PC-3 (cell line): ENCODE results near the gene SPIN2B. TPM values are rescaled to one million over a fixed set of nuclear protein-coding genes. Genes with fewer than 3 reads are reported as not detected.
"Not testable (repeated sequence)": the region's sequence is repeated elsewhere in the genome, so short reads cannot be mapped to it uniquely, and the experiment has no call there.

Experiments
- ATAC-seq: fragments of 200-7000 bp; cut with Tn5 transposase; 2 replicates; pipeline ENCODE4 v1.9.1; 2020; ENCODE audit warnings: mild to moderate bottlenecking, moderate library complexity
- BruUV-seq: library from RNA; stranded (reverse); fragments of 400-500 nt; replicated peaks from 2 replicates; lab custom pipeline; 2021; lab: Mats Ljungman, UMichigan
- CTCF ChIA-PET: fragments of 300-600 bp; sonication (Branson Sonifier 250); formaldehyde crosslinking; loops from one replicate; lab custom pipeline; 2022; ENCODE audit warnings: antibody characterized with exemption; lab: Charles Lee
- POLR2A ChIA-PET: fragments of 300-600 bp; sonication (Branson Sonifier 250); formaldehyde crosslinking; loops from one replicate; lab custom pipeline; 2022; ENCODE audit warnings: antibody characterized with exemption; ENCODE audit not compliant: unreplicated experiment; lab: Charles Lee
- DNase-seq: peaks from one replicate; pipeline ENCODE4 v3.0.0-alpha.2; 2015
- H2AFZ ChIP-seq: fragments of 300-600 bp; sonication (generic); 2 replicates; pipeline ENCODE4 v1.6.0; 2016; ENCODE audit warnings: antibody characterized with exemption, low read length
- H3F3A ChIP-seq: fragments of 300-600 bp; sonication (generic); one replicate; pipeline ENCODE4 v1.6.0; 2017; ENCODE audit warnings: antibody characterized with exemption, low read length, control low read depth, mild to moderate bottlenecking; ENCODE audit not compliant: unreplicated experiment
- H3K27ac ChIP-seq: fragments of 300-600 bp; sonication (generic); 2 replicates; pipeline ENCODE4 v1.5.1; 2016; ENCODE audit warnings: mild to moderate bottlenecking, low read length
- H3K27me3 ChIP-seq: fragments of 300-600 bp; sonication (generic); 2 replicates; pipeline ENCODE4 v1.6.1; 2016; ENCODE audit warnings: low read length, mixed read lengths
- H3K36me3 ChIP-seq: fragments of 300-600 bp; sonication (generic); 2 replicates; pipeline ENCODE4 v1.6.1; 2016; ENCODE audit warnings: low read depth, mixed run types, low read length, mixed read lengths
- H3K4me1 ChIP-seq: fragments of 300-600 bp; sonication (generic); 2 replicates; pipeline ENCODE4 v1.5.1; 2016; ENCODE audit warnings: low read length; ENCODE audit not compliant: insufficient read depth
- H3K4me2 ChIP-seq: fragments of 300-600 bp; sonication (generic); 2 replicates; pipeline ENCODE4 v1.6.0; 2016; ENCODE audit warnings: low read length
- H3K4me3 ChIP-seq: fragments of 300-600 bp; sonication (generic); 2 replicates; pipeline ENCODE4 v1.5.1; 2016; ENCODE audit warnings: mild to moderate bottlenecking, low read length, mixed read lengths
- H3K79me2 ChIP-seq: fragments of 300-600 bp; sonication (generic); 2 replicates; pipeline ENCODE4 v1.6.1; 2017; ENCODE audit warnings: low read length, mixed read lengths
- H3K9ac ChIP-seq: fragments of 300-600 bp; sonication (generic); 2 replicates; pipeline ENCODE4 v1.6.0; 2016; ENCODE audit warnings: mild to moderate bottlenecking, low read length
- H3K9me2 ChIP-seq: fragments of 300-600 bp; sonication (generic); replicated peaks from 2 replicates; pipeline ENCODE4 v1.6.1; 2016; ENCODE audit warnings: mixed run types, low read length, mixed read lengths
- H3K9me3 ChIP-seq: fragments of 300-600 bp; sonication (generic); 2 replicates; pipeline ENCODE4 v1.6.1; 2016; ENCODE audit warnings: low read length, mixed read lengths
- H4K20me1 ChIP-seq: fragments of 300-600 bp; sonication (generic); 2 replicates; pipeline ENCODE4 v1.6.1; 2016; ENCODE audit warnings: low read length, mixed read lengths
- CTCF ChIP-seq: fragments of 300-600 bp; sonication (generic); conservative IDR thresholded peaks from 2 replicates; pipeline ENCODE4 v1.5.1; 2017; ENCODE audit warnings: antibody characterized with exemption, low read depth, mild to moderate bottlenecking, low read length
- EZH2 ChIP-seq: fragments of 300-600 bp; sonication (generic); IDR thresholded peaks from one replicate; pipeline ENCODE4 v1.6.1; 2017; ENCODE audit warnings: antibody characterized with exemption, mild to moderate bottlenecking, low read length; ENCODE audit not compliant: unreplicated experiment
- EZH2phosphoT487 ChIP-seq: fragments of 300-600 bp; sonication (generic); IDR thresholded peaks from 2 replicates; pipeline ENCODE4 v1.6.1; 2018; ENCODE audit warnings: mild to moderate bottlenecking, antibody characterized with exemption, low read length, borderline replicate concordance
- intact Hi-C: fragments of 100-400 bp; cut with micrococcal nuclease; formaldehyde crosslinking; loops from 2 replicates; pipeline ENCODE4 v1.9.0; 2023
- total RNA-seq: library from RNA; depleted of rRNA; stranded (reverse); fragments of >200 nt; gene quantifications from 2 replicates; pipeline ENCODE4 v1.2.3, GENCODE V29; 2014

Gene SPIN2B
- total RNA-seq, 1 experiment from 2014 or later = 17.7 TPM

GRCh38 chrX:57104406-57104805 is 16.9 kb downstream of the SPIN2B start:
- CTCF ChIA-PET = no interaction called here

DNA sequence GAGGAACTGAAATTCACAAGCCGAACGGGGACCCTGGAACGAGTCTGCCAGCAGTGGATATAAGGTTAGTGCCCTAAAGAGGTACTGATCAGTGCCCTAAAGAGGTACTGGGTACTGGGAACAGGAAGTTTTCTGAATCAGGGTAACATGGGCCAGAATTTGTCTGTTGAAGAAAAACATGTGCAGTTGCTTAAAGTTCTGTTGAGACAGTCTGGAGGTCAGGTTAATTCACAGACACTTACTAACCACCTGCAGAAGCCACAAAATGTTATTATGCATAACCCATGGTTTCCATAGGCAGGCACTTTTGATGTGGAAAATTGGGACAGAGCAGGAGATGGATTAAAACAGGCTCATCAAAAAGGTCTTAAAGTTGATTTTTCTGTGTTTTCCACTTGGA is 17.9 kb downstream of the SPIN2B start:
- no peaks in the 10 kb centered on the region for H3K9me3 ChIP-seq
- H3K36me3 ChIP-seq = no peaks in the 10 kb centered on the region; the same call in 1 of the 2 replicates
- no peaks in the 10 kb centered on the region for H3K4me1 ChIP-seq
- H3K27me3 ChIP-seq = no peaks in the 10 kb centered on the region
- H3K4me3 ChIP-seq = no peak overlapping the region
- H2AFZ ChIP-seq = no peak overlapping the region
- ChIA-PET CTCF (no interaction called here), POLR2A (no interaction called here)
- H3F3A ChIP-seq = no peaks in the 10 kb centered on the region
- H3K79me2 ChIP-seq = no peaks in the 10 kb centered on the region
- no peak for ATAC-seq
- no peak overlapping the region for H3K27ac ChIP-seq
- no peaks in the 10 kb centered on the region for H3K9me2 ChIP-seq
- no peaks in the 10 kb centered on the region for H4K20me1 ChIP-seq
- no peak overlapping the region for H3K9ac ChIP-seq
- no peak overlapping the region for H3K4me2 ChIP-seq
- no TSS peak for BruUV-seq
- DNase-seq = no peak
- TF ChIP-seq EZH2 (no peak), CTCF (no peak), EZH2phosphoT487 (no peak)
- intact Hi-C loops = no loop called here

More at GRCh38 chrX:57104406-57104805, 16.9 kb downstream of the SPIN2B start:
- H3K27me3 ChIP-seq = no peaks in the 10 kb centered on the region
- no peaks in the 10 kb centered on the region for H3K9me3 ChIP-seq
- no peaks in the 10 kb centered on the region for H3K9me2 ChIP-seq
- TF ChIP-seq EZH2 = no peak
- no peak for TF ChIP-seq EZH2phosphoT487
- TF ChIP-seq CTCF = no peak
- no peaks in the 10 kb centered on the region for H3F3A ChIP-seq
- POLR2A ChIA-PET = no interaction called here
- H3K4me3 ChIP-seq = no peak overlapping the region
- intact Hi-C loops = no loop called here
- H3K79me2 ChIP-seq = no peaks in the 10 kb centered on the region
- DNase-seq (no peak), ATAC-seq (no peak)
- no peak overlapping the region for H3K27ac ChIP-seq
- BruUV-seq = no TSS peak
- H3K36me3 ChIP-seq = no peaks in the 10 kb centered on the region; the same call in 1 of the 2 replicates
- no peak overlapping the region for H2AFZ ChIP-seq
- H3K4me2 ChIP-seq = no peak overlapping the region
- H3K9ac ChIP-seq = no peak overlapping the region
- H4K20me1 ChIP-seq = no peaks in the 10 kb centered on the region
- H3K4me1 ChIP-seq = no peaks in the 10 kb centered on the region

- BruUV-seq = not testable (repeated sequence)
Measured at GRCh38 chrX:57102918-57103317, 18.4 kb downstream of the SPIN2B start.

More at GRCh38 chrX:57102918-57103317, 18.4 kb downstream of the SPIN2B start:
- H3K4me1 ChIP-seq, H2AFZ ChIP-seq, DNase-seq, intact Hi-C loops, H3K27me3 ChIP-seq, H3K4me2 ChIP-seq, H3K79me2 ChIP-seq, H3K36me3 ChIP-seq, H3F3A ChIP-seq, H3K9ac ChIP-seq, H3K4me3 ChIP-seq, H4K20me1 ChIP-seq, H3K9me3 ChIP-seq, H3K27ac ChIP-seq, POLR2A ChIA-PET, ATAC-seq, CTCF ChIA-PET, H3K9me2 ChIP-seq: not testable (repeated sequence)
